Glutamatergic neuron (in vitro differentiated cells): ENCODE data around the gene EYS. TPM values are rescaled to one million over a fixed set of nuclear protein-coding genes. Genes with fewer than 3 reads are reported as not detected.

Experiments
- DNase-seq: peaks from one replicate; pipeline ENCODE4 v3.0.0; 2022
- H3K27ac Mint-ChIP-seq: one replicate; pipeline ENCODE4 v1.8.0; 2020; ENCODE audit warnings: mild to moderate bottlenecking, mixed read lengths, inconsistent platforms; ENCODE audit not compliant: unreplicated experiment
- H3K27me3 Mint-ChIP-seq: one replicate; pipeline ENCODE4 v1.8.0; 2020; ENCODE audit warnings: mild to moderate bottlenecking, moderate library complexity, mixed read lengths, inconsistent platforms; ENCODE audit not compliant: unreplicated experiment
- H3K36me3 Mint-ChIP-seq: one replicate; pipeline ENCODE4 v1.8.0; 2020; ENCODE audit warnings: mild to moderate bottlenecking, mixed read lengths, inconsistent platforms; ENCODE audit not compliant: unreplicated experiment
- H3K4me1 Mint-ChIP-seq: one replicate; pipeline ENCODE4 v1.8.0; 2020; ENCODE audit warnings: mild to moderate bottlenecking, low read depth, mixed read lengths, inconsistent platforms; ENCODE audit not compliant: unreplicated experiment
- H3K4me3 Mint-ChIP-seq: one replicate; pipeline ENCODE4 v1.8.0; 2020; ENCODE audit warnings: mild to moderate bottlenecking, mixed read lengths, inconsistent platforms; ENCODE audit not compliant: unreplicated experiment
- H3K9me3 Mint-ChIP-seq: one replicate; pipeline ENCODE4 v1.8.0; 2020; ENCODE audit warnings: mild to moderate bottlenecking, moderate library complexity, mixed read lengths, inconsistent platforms; ENCODE audit not compliant: unreplicated experiment
- total RNA-seq: library from RNA; stranded (reverse); fragmentation: NEBNext Ultra II Directional; extraction: Animal tissue kit (Norgen Biotek cat#: 25700); gene quantifications from one replicate; pipeline ENCODE4 v1.2.1, GENCODE V29; 2021; ENCODE audit not compliant: unreplicated experiment
- TF ChIP-seq, protein P1 (sequence below): fragments of 200-600 bp; sonication (generic); IDR thresholded peaks from one replicate; pipeline ENCODE4 v1.5.0; 2021; ENCODE audit not compliant: partially characterized antibody, unreplicated experiment

Gene EYS
- total RNA-seq, 1 donor from 2014 or later = 13.2 TPM

DNA sequence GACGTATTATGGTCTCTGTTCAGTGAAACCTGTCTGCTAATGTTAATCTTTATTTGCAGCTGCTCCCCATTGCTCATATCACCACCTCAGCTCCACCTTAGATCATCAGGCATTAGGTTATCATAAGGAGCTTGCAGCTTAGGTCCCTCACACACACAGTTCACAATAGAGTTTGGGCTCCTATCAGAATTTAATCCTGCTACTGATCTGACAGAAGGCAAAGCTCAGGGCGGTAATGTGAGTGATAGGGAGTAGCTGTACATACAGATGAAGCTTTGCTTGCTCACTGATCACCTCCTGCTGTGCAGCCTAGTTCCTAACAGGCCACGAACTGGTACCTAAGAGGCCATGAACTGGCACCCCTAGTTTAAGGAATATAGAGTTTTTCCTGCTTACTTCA is 989.7 kb downstream of the EYS start:
- H3K4me1 Mint-ChIP-seq = no peaks in the 10 kb centered on the region
- no peak overlapping the region for H3K27ac Mint-ChIP-seq
- no peaks in the 10 kb centered on the region for H3K36me3 Mint-ChIP-seq
- TF ChIP-seq, protein P1, sequence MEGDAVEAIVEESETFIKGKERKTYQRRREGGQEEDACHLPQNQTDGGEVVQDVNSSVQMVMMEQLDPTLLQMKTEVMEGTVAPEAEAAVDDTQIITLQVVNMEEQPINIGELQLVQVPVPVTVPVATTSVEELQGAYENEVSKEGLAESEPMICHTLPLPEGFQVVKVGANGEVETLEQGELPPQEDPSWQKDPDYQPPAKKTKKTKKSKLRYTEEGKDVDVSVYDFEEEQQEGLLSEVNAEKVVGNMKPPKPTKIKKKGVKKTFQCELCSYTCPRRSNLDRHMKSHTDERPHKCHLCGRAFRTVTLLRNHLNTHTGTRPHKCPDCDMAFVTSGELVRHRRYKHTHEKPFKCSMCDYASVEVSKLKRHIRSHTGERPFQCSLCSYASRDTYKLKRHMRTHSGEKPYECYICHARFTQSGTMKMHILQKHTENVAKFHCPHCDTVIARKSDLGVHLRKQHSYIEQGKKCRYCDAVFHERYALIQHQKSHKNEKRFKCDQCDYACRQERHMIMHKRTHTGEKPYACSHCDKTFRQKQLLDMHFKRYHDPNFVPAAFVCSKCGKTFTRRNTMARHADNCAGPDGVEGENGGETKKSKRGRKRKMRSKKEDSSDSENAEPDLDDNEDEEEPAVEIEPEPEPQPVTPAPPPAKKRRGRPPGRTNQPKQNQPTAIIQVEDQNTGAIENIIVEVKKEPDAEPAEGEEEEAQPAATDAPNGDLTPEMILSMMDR = no peak
- DNase-seq = no peak
- no peaks in the 10 kb centered on the region for H3K27me3 Mint-ChIP-seq
- no peak overlapping the region for H3K4me3 Mint-ChIP-seq
- no peaks in the 10 kb centered on the region for H3K9me3 Mint-ChIP-seq

- DNase-seq = no peak
- H3K27ac Mint-ChIP-seq = no peak overlapping the region
- no peaks in the 10 kb centered on the region for H3K4me1 Mint-ChIP-seq
- no peaks in the 10 kb centered on the region for H3K9me3 Mint-ChIP-seq
- no peaks in the 10 kb centered on the region for H3K27me3 Mint-ChIP-seq
- TF ChIP-seq, protein P1 = no peak
- H3K36me3 Mint-ChIP-seq = no peaks in the 10 kb centered on the region
- no peak overlapping the region for H3K4me3 Mint-ChIP-seq
These were observed 991.4 kb downstream of the EYS start for GRCh38 chr6:64715624-64716023.

DNA sequence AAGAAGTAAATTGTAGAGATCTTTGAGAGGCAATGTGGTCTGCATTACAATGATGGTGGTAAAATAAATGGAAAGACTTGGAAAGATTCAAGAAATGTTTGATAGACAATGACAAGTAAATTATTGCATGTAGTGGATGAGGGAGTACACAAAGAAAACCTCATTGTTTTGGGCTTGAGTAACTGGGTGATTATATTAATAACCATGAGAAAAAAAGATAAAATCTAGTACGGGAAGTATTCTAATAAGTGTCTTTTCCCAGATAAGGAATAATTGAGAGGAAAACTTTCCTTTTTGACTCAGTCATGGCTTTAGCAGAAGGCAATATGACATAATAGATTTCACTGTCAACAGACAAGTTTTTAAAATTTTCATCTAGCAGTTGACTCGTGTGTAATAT is 993.0 kb downstream of the EYS start:
- TF ChIP-seq, protein P1 = no peak
- no peak overlapping the region for H3K27ac Mint-ChIP-seq
- DNase-seq = no peak
- no peaks in the 10 kb centered on the region for H3K27me3 Mint-ChIP-seq
- H3K9me3 Mint-ChIP-seq = no peaks in the 10 kb centered on the region
- no peaks in the 10 kb centered on the region for H3K36me3 Mint-ChIP-seq
- H3K4me1 Mint-ChIP-seq = no peaks in the 10 kb centered on the region
- no peak overlapping the region for H3K4me3 Mint-ChIP-seq

DNA sequence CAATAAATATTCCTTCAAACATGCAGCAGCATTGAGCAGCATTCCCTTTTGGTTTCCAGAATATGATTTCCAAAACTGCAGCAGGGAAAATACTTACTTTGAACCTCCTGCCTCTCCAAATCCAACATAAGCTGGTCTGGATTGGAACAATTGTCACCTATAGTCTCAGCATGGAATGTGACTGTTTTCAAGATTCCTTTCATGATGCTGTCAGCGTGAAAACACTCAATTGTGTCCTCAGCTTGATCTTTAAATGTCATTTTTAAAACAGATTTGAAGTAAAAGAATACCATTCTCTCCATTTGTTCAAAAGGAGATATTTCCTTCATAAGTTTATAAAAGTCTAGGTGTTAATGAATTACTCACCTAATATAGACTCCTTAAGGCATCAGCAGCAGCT is 993.9 kb downstream of the EYS start:
- Mint-ChIP-seq H3K4me3 (no peak overlapping the region), H3K27me3 (no peaks in the 10 kb centered on the region), H3K27ac (no peak overlapping the region), H3K4me1 (no peaks in the 10 kb centered on the region), H3K36me3 (no peaks in the 10 kb centered on the region), H3K9me3 (no peaks in the 10 kb centered on the region)
- DNase-seq = no peak
- TF ChIP-seq, protein P1 = no peak

- Mint-ChIP-seq H3K36me3 (no peaks in the 10 kb centered on the region), H3K27ac (no peak overlapping the region), H3K4me1 (no peaks in the 10 kb centered on the region), H3K27me3 (no peaks in the 10 kb centered on the region), H3K9me3 (no peaks in the 10 kb centered on the region), H3K4me3 (no peak overlapping the region)
- no peak for DNase-seq
- TF ChIP-seq, protein P1 = no peak
These were observed 994.4 kb downstream of the EYS start for GRCh38 chr6:64712606-64713005.
